GM19238 (cell line): Measurements from ENCODE around the gene EMC1.
"Not testable (repeated sequence)": the region's sequence is repeated elsewhere in the genome, so short reads cannot be mapped to it uniquely, and the experiment has no call there.

Source experiments
- DNase-seq: peaks from one replicate; pipeline ENCODE4 v3.0.0; 2011; ENCODE audit warnings: low spot score; ENCODE audit not compliant: insufficient read length

Gene EMC1

GRCh38 chr1:19190468-19190867 is 60.9 kb downstream of the EMC1 start:
- no peak for DNase-seq

- no peak for DNase-seq
Measured at GRCh38 chr1:19189270-19189669, 62.1 kb downstream of the EMC1 start.

- DNase-seq, result no peak
Measured at GRCh38 chr1:19187852-19188251, 63.5 kb downstream of the EMC1 start.

- no peak for DNase-seq
Measured at GRCh38 chr1:19186001-19186400, 65.3 kb downstream of the EMC1 start.

- no peak for DNase-seq
Measured at GRCh38 chr1:19182223-19182622, 69.1 kb downstream of the EMC1 start.

- not testable (repeated sequence) for DNase-seq
Measured at GRCh38 chr1:19180265-19180657, 71.1 kb downstream of the EMC1 start.

GRCh38 chr1:19179597-19180264 is 71.6 kb downstream of the EMC1 start:
- no peak for DNase-seq

GRCh38 chr1:19178734-19179398 is 72.5 kb downstream of the EMC1 start:
- DNase-seq, result no peak

GRCh38 chr1:19177811-19178210 is 73.5 kb downstream of the EMC1 start:
- DNase-seq, result no peak

- DNase-seq, result peak; percentile 25
Measured at GRCh38 chr1:19169642-19170041, 81.7 kb downstream of the EMC1 start.

GRCh38 chr1:19167140-19167539 is 84.2 kb downstream of the EMC1 start:
- DNase-seq, result no peak

GRCh38 chr1:19166066-19166465 is 85.3 kb downstream of the EMC1 start:
- DNase-seq, result no peak
